SK-N-SH treated with all-trans-retinoic acid at 6 μM for 48 hours (cell line): ENCODE data around the gene DOK1.

Source experiments
- ATAC-seq: fragments of 200-7000 bp; cut with Tn5 transposase; 3 replicates; pipeline ENCODE4 v1.9.1; 2020; ENCODE audit warnings: mild to moderate bottlenecking, moderate library complexity
- ARNTL ChIP-seq: fragments of 450-650 bp; formaldehyde crosslinking; IDR thresholded peaks from 2 replicates; pipeline ENCODE4 v1.5.0; 2020; ENCODE audit warnings: low read depth, mild to moderate bottlenecking, moderate library complexity, borderline replicate concordance
- ESRRG ChIP-seq: fragments of 250-450 bp; sonication (Bioruptor Pico); IDR thresholded peaks from 2 replicates; pipeline ENCODE4 v1.6.1; 2021; ENCODE audit warnings: mild to moderate bottlenecking
- GLIS3 ChIP-seq: fragments of 250-450 bp; sonication (Bioruptor Pico); IDR thresholded peaks from 2 replicates; pipeline ENCODE4 v1.5.0; 2020; ENCODE audit warnings: mild to moderate bottlenecking, moderate library complexity
- ISL1 ChIP-seq: fragments of 250-450 bp; sonication (Bioruptor Pico); IDR thresholded peaks from 2 replicates; pipeline ENCODE4 v2.1.2; 2022; ENCODE audit warnings: mild to moderate bottlenecking, moderate library complexity
- OSR1 ChIP-seq: fragments of 250-450 bp; sonication (Bioruptor Pico); IDR thresholded peaks from 2 replicates; pipeline ENCODE4 v1.8.0; 2022; ENCODE audit warnings: moderate library complexity, mild to moderate bottlenecking, inconsistent platforms
- PPARA ChIP-seq: fragments of 250-450 bp; sonication (Bioruptor Pico); IDR thresholded peaks from 2 replicates; pipeline ENCODE4 v1.5.0; 2020; ENCODE audit warnings: mild to moderate bottlenecking, borderline replicate concordance
- RARB ChIP-seq: fragments of 250-450 bp; sonication (Bioruptor Pico); IDR thresholded peaks from 2 replicates; pipeline ENCODE4 v1.8.0; 2021; ENCODE audit warnings: mild to moderate bottlenecking, moderate library complexity
- SNAI2 ChIP-seq: fragments of 250-450 bp; sonication (Bioruptor Pico); IDR thresholded peaks from 2 replicates; pipeline ENCODE4 v1.5.0; 2020; ENCODE audit warnings: mild to moderate bottlenecking, moderate library complexity
- TCF4 ChIP-seq: fragments of 250-450 bp; sonication (Bioruptor Pico); IDR thresholded peaks from 2 replicates; pipeline ENCODE4 v1.8.0; 2021; ENCODE audit warnings: mild to moderate bottlenecking, moderate library complexity, borderline replicate concordance
- TOX ChIP-seq: fragments of 250-450 bp; sonication (Bioruptor Pico); IDR thresholded peaks from 2 replicates; pipeline ENCODE4 v1.8.0; 2021; ENCODE audit warnings: mild to moderate bottlenecking, moderate library complexity, borderline replicate concordance
- ZC3H10 ChIP-seq: fragments of 250-450 bp; sonication (Bioruptor Pico); IDR thresholded peaks from 2 replicates; pipeline ENCODE4 v1.5.1; 2021; ENCODE audit warnings: mild to moderate bottlenecking, moderate library complexity
- ZFP3 ChIP-seq: fragments of 250-450 bp; sonication (Bioruptor Pico); IDR thresholded peaks from 2 replicates; pipeline ENCODE4 v1.5.0; 2020; ENCODE audit warnings: mild to moderate bottlenecking, moderate library complexity
- ZFP30 ChIP-seq: fragments of 450-650 bp; formaldehyde crosslinking; IDR thresholded peaks from 2 replicates; pipeline ENCODE4 v1.5.0; 2022; ENCODE audit warnings: mild to moderate bottlenecking, moderate library complexity
- ZNF565 ChIP-seq: fragments of 450-650 bp; formaldehyde crosslinking; conservative IDR thresholded peaks from 2 replicates; pipeline ENCODE4 v1.5.0; 2020; ENCODE audit warnings: low read depth, mild to moderate bottlenecking, moderate library complexity
- ZNF8 ChIP-seq: fragments of 450-650 bp; formaldehyde crosslinking; IDR thresholded peaks from 2 replicates; pipeline ENCODE4 v1.5.0; 2020; ENCODE audit warnings: mild to moderate bottlenecking, moderate library complexity
- TF ChIP-seq, protein P1 (sequence below): fragments of 250-450 bp; sonication (Bioruptor Pico); IDR thresholded peaks from 2 replicates; pipeline ENCODE4 v1.5.1; 2020; ENCODE audit warnings: low read depth, mild to moderate bottlenecking, moderate library complexity
- TF ChIP-seq, protein P2 (sequence below): fragments of 250-450 bp; sonication (Bioruptor Pico); IDR thresholded peaks from 2 replicates; pipeline ENCODE4 v1.5.1; 2021; ENCODE audit warnings: mild to moderate bottlenecking, moderate library complexity
- TF ChIP-seq, protein P3 (sequence below): fragments of 250-450 bp; sonication (Bioruptor Pico); IDR thresholded peaks from 2 replicates; pipeline ENCODE4 v1.8.0; 2020; ENCODE audit warnings: mild to moderate bottlenecking, moderate library complexity, borderline replicate concordance
- TF ChIP-seq, protein P4 (sequence below): fragments of 250-450 bp; sonication (Bioruptor Pico); IDR thresholded peaks from 2 replicates; pipeline ENCODE4 v1.8.0; 2021; ENCODE audit warnings: low read depth, mild to moderate bottlenecking, moderate library complexity, borderline replicate concordance

DOK1 gene

GRCh38 chr2:74534411-74534810 is 20.1 kb upstream of the DOK1 start:
- no peak for ATAC-seq
- TF ChIP-seq TOX (CRISPR knock-in tag) (no peak), PPARA (CRISPR knock-in tag) (no peak), ISL1 (CRISPR knock-in tag) (no peak), ZFP3 (CRISPR knock-in tag) (no peak), ZNF565 (CRISPR knock-in tag) (no peak)
- TF ChIP-seq, protein P1, sequence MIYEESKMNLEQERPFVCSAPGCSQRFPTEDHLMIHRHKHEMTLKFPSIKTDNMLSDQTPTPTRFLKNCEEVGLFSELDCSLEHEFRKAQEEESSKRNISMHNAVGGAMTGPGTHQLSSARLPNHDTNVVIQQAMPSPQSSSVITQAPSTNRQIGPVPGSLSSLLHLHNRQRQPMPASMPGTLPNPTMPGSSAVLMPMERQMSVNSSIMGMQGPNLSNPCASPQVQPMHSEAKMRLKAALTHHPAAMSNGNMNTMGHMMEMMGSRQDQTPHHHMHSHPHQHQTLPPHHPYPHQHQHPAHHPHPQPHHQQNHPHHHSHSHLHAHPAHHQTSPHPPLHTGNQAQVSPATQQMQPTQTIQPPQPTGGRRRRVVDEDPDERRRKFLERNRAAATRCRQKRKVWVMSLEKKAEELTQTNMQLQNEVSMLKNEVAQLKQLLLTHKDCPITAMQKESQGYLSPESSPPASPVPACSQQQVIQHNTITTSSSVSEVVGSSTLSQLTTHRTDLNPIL (CRISPR knock-in tag), result no peak

DNA sequence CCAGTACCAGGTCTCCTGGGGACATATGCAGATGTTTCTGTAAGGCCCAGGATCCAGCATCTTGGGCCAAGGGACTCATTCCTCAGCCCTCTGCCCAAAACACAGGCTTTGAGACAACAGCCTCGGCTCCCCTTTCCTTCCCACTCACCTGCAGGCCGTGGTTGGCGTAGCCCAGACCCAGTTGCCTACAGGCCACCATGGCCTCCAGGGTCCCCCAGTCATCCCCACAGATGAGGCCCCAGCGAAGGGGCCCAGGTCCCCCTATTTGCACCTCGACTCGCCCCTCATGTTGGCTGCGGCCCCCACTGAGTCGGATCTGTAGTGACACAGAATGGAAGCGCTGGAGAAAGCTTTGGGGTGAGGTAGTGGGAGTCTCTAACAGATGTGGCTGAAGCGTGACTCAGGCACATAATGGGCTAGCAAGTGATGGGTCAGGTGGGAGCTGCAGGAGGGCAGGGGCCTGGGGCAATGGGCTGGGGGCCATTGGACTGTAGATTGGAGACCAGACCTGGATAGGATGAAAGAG is 19.0 kb upstream of the DOK1 start:
- ATAC-seq, result no peak
- TF ChIP-seq GLIS3 (CRISPR knock-in tag) (no peak), ZFP30 (CRISPR knock-in tag) (no peak), TOX (CRISPR knock-in tag) (no peak), ISL1 (CRISPR knock-in tag) (no peak), ZFP3 (CRISPR knock-in tag) (no peak), SNAI2 (CRISPR knock-in tag) (no peak), PPARA (CRISPR knock-in tag) (no peak), ZNF8 (no peak), ESRRG (CRISPR knock-in tag) (no peak), RARB (no peak), ZNF565 (CRISPR knock-in tag) (no peak), ZC3H10 (no peak)
- TF ChIP-seq, protein P2, sequence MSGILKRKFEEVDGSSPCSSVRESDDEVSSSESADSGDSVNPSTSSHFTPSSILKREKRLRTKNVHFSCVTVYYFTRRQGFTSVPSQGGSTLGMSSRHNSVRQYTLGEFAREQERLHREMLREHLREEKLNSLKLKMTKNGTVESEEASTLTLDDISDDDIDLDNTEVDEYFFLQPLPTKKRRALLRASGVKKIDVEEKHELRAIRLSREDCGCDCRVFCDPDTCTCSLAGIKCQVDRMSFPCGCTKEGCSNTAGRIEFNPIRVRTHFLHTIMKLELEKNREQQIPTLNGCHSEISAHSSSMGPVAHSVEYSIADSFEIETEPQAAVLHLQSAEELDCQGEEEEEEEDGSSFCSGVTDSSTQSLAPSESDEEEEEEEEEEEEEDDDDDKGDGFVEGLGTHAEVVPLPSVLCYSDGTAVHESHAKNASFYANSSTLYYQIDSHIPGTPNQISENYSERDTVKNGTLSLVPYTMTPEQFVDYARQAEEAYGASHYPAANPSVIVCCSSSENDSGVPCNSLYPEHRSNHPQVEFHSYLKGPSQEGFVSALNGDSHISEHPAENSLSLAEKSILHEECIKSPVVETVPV (CRISPR knock-in tag), result no peak
- TF ChIP-seq, protein P3, sequence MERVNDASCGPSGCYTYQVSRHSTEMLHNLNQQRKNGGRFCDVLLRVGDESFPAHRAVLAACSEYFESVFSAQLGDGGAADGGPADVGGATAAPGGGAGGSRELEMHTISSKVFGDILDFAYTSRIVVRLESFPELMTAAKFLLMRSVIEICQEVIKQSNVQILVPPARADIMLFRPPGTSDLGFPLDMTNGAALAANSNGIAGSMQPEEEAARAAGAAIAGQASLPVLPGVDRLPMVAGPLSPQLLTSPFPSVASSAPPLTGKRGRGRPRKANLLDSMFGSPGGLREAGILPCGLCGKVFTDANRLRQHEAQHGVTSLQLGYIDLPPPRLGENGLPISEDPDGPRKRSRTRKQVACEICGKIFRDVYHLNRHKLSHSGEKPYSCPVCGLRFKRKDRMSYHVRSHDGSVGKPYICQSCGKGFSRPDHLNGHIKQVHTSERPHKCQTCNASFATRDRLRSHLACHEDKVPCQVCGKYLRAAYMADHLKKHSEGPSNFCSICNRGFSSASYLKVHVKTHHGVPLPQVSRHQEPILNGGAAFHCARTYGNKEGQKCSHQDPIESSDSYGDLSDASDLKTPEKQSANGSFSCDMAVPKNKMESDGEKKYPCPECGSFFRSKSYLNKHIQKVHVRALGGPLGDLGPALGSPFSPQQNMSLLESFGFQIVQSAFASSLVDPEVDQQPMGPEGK (CRISPR knock-in tag), result no peak
- TF ChIP-seq, protein P4, sequence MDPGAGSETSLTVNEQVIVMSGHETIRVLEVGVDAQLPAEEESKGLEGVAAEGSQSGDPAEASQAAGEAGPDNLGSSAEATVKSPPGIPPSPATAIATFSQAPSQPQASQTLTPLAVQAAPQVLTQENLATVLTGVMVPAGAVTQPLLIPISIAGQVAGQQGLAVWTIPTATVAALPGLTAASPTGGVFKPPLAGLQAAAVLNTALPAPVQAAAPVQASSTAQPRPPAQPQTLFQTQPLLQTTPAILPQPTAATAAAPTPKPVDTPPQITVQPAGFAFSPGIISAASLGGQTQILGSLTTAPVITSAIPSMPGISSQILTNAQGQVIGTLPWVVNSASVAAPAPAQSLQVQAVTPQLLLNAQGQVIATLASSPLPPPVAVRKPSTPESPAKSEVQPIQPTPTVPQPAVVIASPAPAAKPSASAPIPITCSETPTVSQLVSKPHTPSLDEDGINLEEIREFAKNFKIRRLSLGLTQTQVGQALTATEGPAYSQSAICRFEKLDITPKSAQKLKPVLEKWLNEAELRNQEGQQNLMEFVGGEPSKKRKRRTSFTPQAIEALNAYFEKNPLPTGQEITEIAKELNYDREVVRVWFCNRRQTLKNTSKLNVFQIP, result no peak
- TF ChIP-seq, protein P1 (CRISPR knock-in tag), result no peak
- TF ChIP-seq, all 23 proteins: peak for 0

DNA sequence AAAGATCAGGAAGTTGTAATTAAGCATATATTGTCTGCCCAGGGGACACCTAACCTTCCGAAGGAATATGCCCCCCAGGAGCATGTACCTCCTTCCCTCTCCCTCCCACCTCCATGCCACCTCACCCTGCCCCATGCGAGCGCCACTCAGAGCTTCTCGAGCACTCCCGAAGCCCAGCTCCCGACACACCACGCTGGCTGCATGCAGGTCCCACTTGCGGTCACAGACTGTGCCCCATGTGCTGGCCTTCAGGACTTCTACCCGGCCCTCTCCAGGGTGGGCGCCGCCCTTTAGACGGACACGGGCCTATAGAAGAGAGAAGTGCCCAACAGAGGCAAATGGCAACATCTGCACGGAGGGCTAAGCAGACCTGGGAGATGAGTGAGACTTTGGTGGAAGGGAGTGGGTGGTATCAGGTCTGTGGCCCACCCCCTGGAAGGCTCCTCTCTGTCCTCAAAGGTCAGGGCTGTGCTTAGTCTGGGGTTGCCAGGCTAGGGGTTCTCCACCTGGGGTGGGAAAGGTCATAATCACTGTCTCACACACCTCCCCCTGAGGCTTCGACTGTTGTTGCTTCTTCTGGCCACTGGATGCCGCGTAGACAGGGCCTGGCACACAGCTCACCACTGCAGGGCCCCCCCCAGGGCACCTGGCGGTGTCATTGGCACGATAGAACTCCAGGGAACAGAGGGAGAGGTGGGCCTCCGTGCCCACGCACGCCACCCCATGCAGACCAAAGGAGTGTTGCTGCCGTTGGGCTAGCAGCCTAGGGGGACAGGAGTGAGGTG is 18.2 kb upstream of the DOK1 start:
- TF ChIP-seq PPARA (CRISPR knock-in tag), result no peak
- TF ChIP-seq SNAI2 (CRISPR knock-in tag), result no peak
- TF ChIP-seq TCF4, result no peak
- TF ChIP-seq, protein P1 (CRISPR knock-in tag), result no peak
- TF ChIP-seq GLIS3 (CRISPR knock-in tag), result no peak
- TF ChIP-seq ARNTL (CRISPR knock-in tag), result no peak
- TF ChIP-seq TOX (CRISPR knock-in tag), result no peak
- no peak for TF ChIP-seq RARB
- no peak for TF ChIP-seq ZC3H10
- TF ChIP-seq OSR1 (CRISPR knock-in tag), result no peak
- TF ChIP-seq ISL1 (CRISPR knock-in tag), result no peak
- no peak; the same call in none of the 3 replicates for ATAC-seq
